ENCODE measurements around the gene TNFRSF1A.

DNA sequence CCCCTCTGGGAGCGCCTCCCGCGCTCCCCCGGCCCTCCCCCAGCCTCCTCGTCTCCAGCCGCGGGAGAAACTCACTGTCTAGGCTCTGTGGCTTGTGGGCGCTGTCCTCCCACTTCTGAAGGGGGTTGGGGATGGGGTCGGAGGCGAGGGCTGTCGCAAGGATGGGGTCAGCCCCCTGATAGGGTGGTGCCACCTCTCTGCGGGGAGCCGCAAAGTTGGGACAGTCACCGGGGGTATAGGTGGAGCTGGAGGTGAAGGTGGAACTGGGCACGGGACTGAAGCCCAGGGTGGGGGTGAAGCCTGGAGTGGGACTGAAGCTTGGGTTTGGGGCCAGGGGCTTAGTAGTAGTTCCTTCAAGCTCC, 12.2 kb downstream of the TNFRSF1A start:
- TF ChIP-seq, protein P1, sequence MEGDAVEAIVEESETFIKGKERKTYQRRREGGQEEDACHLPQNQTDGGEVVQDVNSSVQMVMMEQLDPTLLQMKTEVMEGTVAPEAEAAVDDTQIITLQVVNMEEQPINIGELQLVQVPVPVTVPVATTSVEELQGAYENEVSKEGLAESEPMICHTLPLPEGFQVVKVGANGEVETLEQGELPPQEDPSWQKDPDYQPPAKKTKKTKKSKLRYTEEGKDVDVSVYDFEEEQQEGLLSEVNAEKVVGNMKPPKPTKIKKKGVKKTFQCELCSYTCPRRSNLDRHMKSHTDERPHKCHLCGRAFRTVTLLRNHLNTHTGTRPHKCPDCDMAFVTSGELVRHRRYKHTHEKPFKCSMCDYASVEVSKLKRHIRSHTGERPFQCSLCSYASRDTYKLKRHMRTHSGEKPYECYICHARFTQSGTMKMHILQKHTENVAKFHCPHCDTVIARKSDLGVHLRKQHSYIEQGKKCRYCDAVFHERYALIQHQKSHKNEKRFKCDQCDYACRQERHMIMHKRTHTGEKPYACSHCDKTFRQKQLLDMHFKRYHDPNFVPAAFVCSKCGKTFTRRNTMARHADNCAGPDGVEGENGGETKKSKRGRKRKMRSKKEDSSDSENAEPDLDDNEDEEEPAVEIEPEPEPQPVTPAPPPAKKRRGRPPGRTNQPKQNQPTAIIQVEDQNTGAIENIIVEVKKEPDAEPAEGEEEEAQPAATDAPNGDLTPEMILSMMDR (IDR thresholded peaks at IDR 0.05) = no peak
- TF ChIP-seq POLR2A (IDR thresholded peaks at IDR 0.05) = no peak
